ENCODE measurements around the gene CXCR6.

CXCR6 gene

DNA sequence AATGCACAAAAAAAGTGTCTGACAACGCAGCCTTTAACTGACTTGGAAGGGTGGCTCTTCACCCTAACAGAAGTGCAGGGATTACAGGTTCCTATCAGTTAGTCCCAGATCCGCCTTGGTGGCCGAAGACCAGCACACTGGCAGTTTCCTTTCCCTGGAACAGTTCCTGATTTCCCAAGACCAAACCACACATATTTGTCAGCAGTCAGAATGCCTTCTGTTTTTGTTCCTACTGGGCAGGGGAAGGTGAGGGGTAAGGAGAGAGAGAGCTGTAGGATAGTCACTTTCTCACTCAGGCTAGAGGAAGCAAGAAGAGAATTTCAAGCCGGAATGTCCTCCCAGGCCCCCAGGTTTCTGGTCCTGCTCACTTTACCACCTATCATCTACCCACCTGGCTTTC lies 9.2 kb downstream of the CXCR6 start:
- Histone ChIP-seq H3K27ac (no peak overlapping the region), H3K4me3 (no peak overlapping the region)
- TF ChIP-seq, protein P1, sequence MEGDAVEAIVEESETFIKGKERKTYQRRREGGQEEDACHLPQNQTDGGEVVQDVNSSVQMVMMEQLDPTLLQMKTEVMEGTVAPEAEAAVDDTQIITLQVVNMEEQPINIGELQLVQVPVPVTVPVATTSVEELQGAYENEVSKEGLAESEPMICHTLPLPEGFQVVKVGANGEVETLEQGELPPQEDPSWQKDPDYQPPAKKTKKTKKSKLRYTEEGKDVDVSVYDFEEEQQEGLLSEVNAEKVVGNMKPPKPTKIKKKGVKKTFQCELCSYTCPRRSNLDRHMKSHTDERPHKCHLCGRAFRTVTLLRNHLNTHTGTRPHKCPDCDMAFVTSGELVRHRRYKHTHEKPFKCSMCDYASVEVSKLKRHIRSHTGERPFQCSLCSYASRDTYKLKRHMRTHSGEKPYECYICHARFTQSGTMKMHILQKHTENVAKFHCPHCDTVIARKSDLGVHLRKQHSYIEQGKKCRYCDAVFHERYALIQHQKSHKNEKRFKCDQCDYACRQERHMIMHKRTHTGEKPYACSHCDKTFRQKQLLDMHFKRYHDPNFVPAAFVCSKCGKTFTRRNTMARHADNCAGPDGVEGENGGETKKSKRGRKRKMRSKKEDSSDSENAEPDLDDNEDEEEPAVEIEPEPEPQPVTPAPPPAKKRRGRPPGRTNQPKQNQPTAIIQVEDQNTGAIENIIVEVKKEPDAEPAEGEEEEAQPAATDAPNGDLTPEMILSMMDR (IDR thresholded peaks at IDR 0.05) = no peak
- DNase-seq (ENCODE audit: low spot score) = peak; percentile 43

DNA sequence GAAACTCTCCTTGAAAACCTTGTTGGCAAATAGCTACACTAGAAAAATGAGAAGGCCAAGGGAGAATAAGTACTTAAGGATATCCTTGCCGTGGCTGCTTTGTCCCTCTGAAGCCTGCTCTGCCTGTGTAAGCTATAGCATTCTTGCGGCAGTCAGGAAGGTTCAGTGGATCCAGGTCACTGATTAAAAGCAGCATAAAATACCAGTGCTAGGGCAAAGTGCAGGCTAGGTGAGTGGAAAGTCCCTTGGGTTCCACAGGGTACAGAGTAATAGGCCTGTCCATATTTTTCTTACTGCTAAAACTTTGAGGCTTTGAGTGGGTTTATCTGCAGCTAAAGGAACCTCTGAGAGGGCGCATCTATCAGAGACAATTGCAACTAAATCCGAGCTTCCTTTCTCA lies 10.3 kb downstream of the CXCR6 start:
- TF ChIP-seq, protein P1 (IDR thresholded peaks at IDR 0.05) = no peak
- H3K4me3 ChIP-seq = no peak overlapping the region
- DNase-seq (ENCODE audit: low spot score) = no peak
- H3K27ac ChIP-seq = no peak overlapping the region

- Histone ChIP-seq H3K27ac (no peak overlapping the region), H3K4me3 (no peak overlapping the region)
- DNase-seq (ENCODE audit: low spot score) = no peak
- TF ChIP-seq, protein P1 (IDR thresholded peaks at IDR 0.05) = no peak
Observed at GRCh38 chr3:45954306-45954705, 11.0 kb downstream of the CXCR6 start.

- DNase-seq (ENCODE audit: low spot score) = no peak
- Histone ChIP-seq H3K27ac (no peak overlapping the region), H3K4me3 (no peak overlapping the region)
- TF ChIP-seq, protein P1 (IDR thresholded peaks at IDR 0.05) = no peak
Observed at GRCh38 chr3:45955017-45955647, 11.9 kb downstream of the CXCR6 start.

DNA sequence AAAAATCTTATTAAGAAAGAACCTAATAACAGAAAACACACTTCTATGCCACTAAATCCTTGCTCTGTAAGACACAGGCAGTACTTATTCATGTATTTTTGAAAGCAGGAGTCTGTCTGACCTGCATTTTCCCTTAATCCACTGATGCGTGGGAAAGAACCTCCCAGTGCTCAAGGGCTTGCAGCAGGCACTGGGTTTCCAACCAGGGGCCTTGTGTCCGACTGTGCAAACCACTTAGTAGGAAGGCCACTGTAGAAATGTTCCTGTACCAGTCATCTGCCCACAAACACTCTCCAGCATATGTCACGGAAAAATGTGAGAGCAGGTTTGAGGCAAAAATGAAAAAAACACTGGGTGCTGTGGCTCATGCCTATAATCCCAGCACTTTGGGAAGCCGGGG lies 12.4 kb downstream of the CXCR6 start:
- TF ChIP-seq, protein P1 (IDR thresholded peaks at IDR 0.05) = no peak
- H3K27ac ChIP-seq = no peak overlapping the region
- no peak for DNase-seq (ENCODE audit: low spot score)
- H3K4me3 ChIP-seq = no peak overlapping the region

DNA sequence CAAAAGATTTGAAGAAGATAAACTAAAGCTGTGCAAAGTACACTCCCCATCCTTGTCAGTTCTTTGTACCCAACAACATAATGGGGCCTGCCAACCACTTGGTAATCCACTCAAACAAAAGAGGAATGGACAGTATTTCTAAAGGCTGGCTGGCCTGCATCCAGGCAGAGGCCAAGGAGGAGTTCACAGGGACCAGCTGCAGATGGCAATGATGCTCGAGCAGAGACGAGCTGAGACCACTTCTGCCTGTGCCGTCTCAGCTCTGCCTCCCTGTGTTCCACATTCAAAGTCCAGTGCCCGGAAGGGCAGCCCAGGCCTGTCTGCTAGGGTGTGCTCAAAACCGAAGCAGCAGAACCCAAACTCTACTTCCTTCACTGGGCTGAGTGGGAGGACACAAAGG lies 14.3 kb downstream of the CXCR6 start:
- TF ChIP-seq, protein P1 (IDR thresholded peaks at IDR 0.05) = no peak
- Histone ChIP-seq H3K4me3 (no peak overlapping the region), H3K27ac (no peak overlapping the region)
- DNase-seq (ENCODE audit: low spot score) = no peak

DNA sequence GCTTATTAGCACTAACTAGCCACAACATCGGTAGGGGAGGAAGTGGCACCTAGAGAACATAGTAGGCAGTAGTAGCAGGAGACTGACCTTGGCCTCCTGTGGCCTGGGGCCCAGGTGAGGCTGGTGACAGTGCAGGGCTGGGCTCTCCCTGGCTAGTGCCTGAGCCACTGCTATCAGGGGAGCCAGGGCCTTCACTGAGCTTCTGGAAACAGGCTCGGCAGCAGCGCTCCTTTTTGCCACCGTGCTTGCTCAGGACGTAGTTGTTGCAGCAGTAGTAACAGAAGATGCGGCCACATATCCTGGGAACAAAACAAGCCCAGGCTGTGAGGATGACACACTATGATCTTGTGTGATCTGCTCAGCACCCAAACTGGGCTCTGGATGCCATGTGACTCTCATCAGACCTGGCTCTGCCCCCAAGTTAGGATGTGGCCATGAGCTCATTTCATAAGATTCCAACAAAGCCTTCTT lies 15.1 kb downstream of the CXCR6 start:
- DNase-seq (ENCODE audit: low spot score) = no peak
- H3K4me3 ChIP-seq = no peak overlapping the region
- H3K27ac ChIP-seq = peak overlapping the region in 1 of 2 donors; percentile 30
- TF ChIP-seq, protein P1 (IDR thresholded peaks at IDR 0.05) = no peak
